Mesodermal cell (in vitro differentiated cells): ENCODE data around the gene OBSL1.

ENCODE experiments used
- H3K27ac ChIP-seq: 2 replicates; pipeline ENCODE4 v1.7.0; 2013; ENCODE audit warnings: mild to moderate bottlenecking, low read depth, low read length, moderate library complexity; ENCODE audit not compliant: severe bottlenecking
- H3K36me3 ChIP-seq: 2 replicates; pipeline ENCODE4 v1.7.1; 2013; ENCODE audit warnings: mild to moderate bottlenecking, low read length, moderate library complexity; ENCODE audit not compliant: control insufficient read depth, insufficient read depth
- H3K4me1 ChIP-seq: one replicate; pipeline ENCODE4 v1.7.1; 2013; ENCODE audit warnings: mild to moderate bottlenecking, low read length; ENCODE audit not compliant: insufficient read depth, control insufficient read depth, poor library complexity, severe bottlenecking
- H3K4me3 ChIP-seq: 2 replicates; pipeline ENCODE4 v1.7.0; 2013; ENCODE audit warnings: low read length, control low read depth, mild to moderate bottlenecking; ENCODE audit not compliant: insufficient read depth, poor library complexity, severe bottlenecking; ENCODE audit errors: extremely low read depth
- H3K9me3 ChIP-seq: 2 replicates; pipeline ENCODE4 v1.7.1; 2013; ENCODE audit warnings: mild to moderate bottlenecking, low read length, moderate library complexity; ENCODE audit not compliant: control insufficient read depth
- WGBS, 2 experiments: methylation state at CpG; one replicate each; pipeline ENCODE4 v1.1.5; 2013; ENCODE audit warnings: missing lambda C conversion rate in 2 of 2; ENCODE audit not compliant: insufficient coverage in 2 of 2; 5-methylcytosine and 5-hydroxymethylcytosine counted together

Gene OBSL1

GRCh38 chr2:219595256-219595655 lies 23.9 kb upstream of the OBSL1 start:
- Histone ChIP-seq H3K27ac (no peak overlapping the region), H3K4me1 (peaks cover 11% of the 10 kb centered on the region), H3K36me3 (no peaks in the 10 kb centered on the region), H3K9me3 (no peaks in the 10 kb centered on the region), H3K4me3 (no peak overlapping the region)
- WGBS, 2 experiments = 77 to 100% methylated on average over 1 of the region's 3 CpGs

DNA sequence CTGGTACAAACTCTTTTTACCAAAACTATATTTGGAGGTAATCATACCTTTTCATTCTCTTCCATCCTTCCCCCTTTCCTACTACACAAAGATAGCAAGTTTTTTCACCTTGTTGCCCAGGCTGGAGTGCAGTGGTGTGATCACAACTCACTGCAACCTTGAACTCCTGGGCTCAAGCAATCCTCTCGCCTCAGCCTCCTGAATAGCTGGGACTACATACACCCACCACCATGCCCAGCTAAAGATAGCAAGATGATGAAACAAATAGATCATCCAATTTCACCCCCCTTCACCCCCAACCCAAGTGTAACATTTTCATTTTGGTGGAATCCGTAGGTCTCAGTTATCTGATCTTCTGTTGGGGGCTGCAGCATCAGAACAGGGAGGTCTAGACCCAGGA lies 21.8 kb upstream of the OBSL1 start:
- Histone ChIP-seq H3K27ac (no peak overlapping the region), H3K4me1 (peaks cover 11% of the 10 kb centered on the region), H3K36me3 (no peaks in the 10 kb centered on the region), H3K4me3 (no peak overlapping the region), H3K9me3 (no peaks in the 10 kb centered on the region)
- 60 to 100% methylated on average over 1 to 2 of the region's 2 CpGs for WGBS, 2 experiments

GRCh38 chr2:219592736-219593135 lies 21.4 kb upstream of the OBSL1 start:
- WGBS, 2 experiments = 80 to 89% methylated on average over 4 to 5 of the region's 6 CpGs
- Histone ChIP-seq H3K27ac (no peak overlapping the region), H3K36me3 (no peaks in the 10 kb centered on the region), H3K4me3 (no peak overlapping the region), H3K4me1 (peaks cover 11% of the 10 kb centered on the region), H3K9me3 (no peaks in the 10 kb centered on the region)

DNA sequence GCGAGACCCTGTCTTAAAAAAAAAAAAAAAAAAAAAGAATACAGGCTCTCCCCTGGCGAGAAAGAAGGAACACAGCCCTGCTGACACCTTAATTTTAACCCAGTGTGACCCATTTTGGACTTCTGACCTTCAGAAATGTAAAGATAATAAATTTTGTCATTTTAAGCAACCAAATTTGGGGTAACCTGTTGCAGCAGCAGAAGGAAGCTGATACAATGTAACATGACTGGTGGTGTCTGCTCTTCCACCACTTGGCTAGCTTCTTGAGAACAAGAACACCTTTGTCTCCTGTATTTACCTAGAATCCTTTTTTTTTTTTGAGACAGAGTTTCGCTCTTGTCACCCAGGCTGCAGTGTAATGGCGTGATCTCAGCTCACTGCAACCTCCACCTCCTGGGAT lies 19.8 kb upstream of the OBSL1 start:
- H3K27ac ChIP-seq = no peak overlapping the region
- 50% methylated on average over 2 of the region's 4 CpGs; no CpG with 5 or more reads in 1 of the 2 experiments for WGBS, 2 experiments

DNA sequence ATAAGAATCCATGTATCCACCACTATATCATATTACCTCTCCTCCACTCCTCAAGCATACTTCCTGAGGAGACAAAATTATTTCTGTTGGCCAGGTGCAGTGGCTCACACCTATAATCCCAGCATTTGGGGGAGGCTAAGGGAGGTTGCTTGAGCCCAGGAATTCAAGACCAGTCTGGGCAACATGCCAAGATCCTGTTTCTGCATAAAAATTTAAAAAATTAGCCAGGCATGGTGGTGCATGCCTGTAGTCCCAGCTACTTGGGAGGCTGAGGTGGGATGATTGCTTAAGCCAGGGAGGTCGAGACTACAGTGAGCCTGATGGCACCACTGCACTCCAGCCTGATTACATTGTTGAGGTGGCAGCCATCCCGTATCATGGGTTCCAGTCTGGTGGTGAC lies 10.0 kb upstream of the OBSL1 start:
- no peaks in the 10 kb centered on the region for H3K36me3 ChIP-seq
- no peaks in the 10 kb centered on the region for H3K9me3 ChIP-seq
- 70 to 83% methylated on average over 1 to 2 of the region's 2 CpGs for WGBS, 2 experiments
- no peak overlapping the region for H3K4me3 ChIP-seq
- H3K27ac ChIP-seq = no peak overlapping the region
- peaks cover 14% of the 10 kb centered on the region for H3K4me1 ChIP-seq

More for the DNA sequence above, 19.8 kb upstream of the OBSL1 start:
- no peaks in the 10 kb centered on the region for H3K36me3 ChIP-seq
- no peak overlapping the region for H3K4me3 ChIP-seq
- no peaks in the 10 kb centered on the region for H3K9me3 ChIP-seq
- H3K4me1 ChIP-seq = peaks cover 1% of the 10 kb centered on the region

DNA sequence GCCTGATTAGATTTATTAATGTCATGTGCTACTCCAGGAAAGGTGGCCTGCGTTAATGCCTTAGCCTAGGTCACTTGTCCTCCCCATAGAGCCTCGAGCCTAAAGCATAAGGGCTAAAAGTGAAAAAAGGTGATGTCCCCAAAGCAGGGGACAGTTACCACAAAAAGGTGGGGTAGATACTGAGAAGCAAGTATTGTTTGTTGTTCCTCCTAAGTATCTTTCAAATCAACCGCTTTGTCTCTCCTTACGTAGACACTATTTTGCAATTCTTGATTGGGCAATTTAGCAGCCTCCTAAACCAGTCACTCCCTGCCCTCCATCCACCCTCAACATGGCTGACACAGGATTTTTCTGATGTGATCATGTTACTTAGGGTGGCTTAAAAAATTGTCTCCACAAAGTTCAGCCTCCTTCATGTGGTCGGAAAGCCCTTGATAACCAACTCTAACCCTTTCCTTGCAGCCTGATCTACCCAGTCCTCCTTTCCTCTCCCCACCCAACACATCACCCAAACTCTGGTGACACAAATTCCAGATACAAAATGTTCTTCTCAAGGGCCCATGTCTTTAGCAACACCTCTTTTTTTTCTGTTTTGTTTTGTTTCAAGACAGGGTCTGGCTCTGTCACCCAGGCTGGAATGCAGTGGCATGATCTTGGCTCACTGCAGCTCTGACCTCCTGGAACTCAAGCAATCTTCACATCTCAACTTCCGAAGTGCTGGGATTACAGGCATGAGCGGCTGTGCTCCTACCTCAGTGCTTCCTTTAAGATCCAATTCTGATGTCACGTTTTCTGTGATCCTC lies 7.7 kb upstream of the OBSL1 start:
- no peaks in the 10 kb centered on the region for H3K9me3 ChIP-seq
- 84 to 89% methylated on average over 4 to 8 of the region's 8 CpGs for WGBS, 2 experiments
- peaks cover 14% of the 10 kb centered on the region for H3K4me1 ChIP-seq
- no peaks in the 10 kb centered on the region for H3K36me3 ChIP-seq
- H3K27ac ChIP-seq = no peak overlapping the region
- H3K4me3 ChIP-seq = no peak overlapping the region

- peaks cover 23% of the 10 kb centered on the region for H3K4me1 ChIP-seq
- H3K36me3 ChIP-seq = no peaks in the 10 kb centered on the region
- 38 to 48% methylated on average over 5 to 11 of the region's 15 CpGs for WGBS, 2 experiments
- no peaks in the 10 kb centered on the region for H3K9me3 ChIP-seq
- no peak overlapping the region for H3K4me3 ChIP-seq
- peak overlapping the region; percentile 49 for H3K27ac ChIP-seq
These were observed 5.4 kb upstream of the OBSL1 start for GRCh38 chr2:219576505-219577388.

GRCh38 chr2:219575566-219576504 lies 4.5 kb upstream of the OBSL1 start:
- no peak overlapping the region for H3K4me3 ChIP-seq
- H3K36me3 ChIP-seq = no peaks in the 10 kb centered on the region
- no peaks in the 10 kb centered on the region for H3K9me3 ChIP-seq
- WGBS, 2 experiments = 91 to 96% methylated on average over 4 to 5 of the region's 6 CpGs
- no peak overlapping the region for H3K27ac ChIP-seq
- peaks cover 25% of the 10 kb centered on the region for H3K4me1 ChIP-seq

GRCh38 chr2:219574484-219575311 lies 3.4 kb upstream of the OBSL1 start:
- Histone ChIP-seq H3K9me3 (no peaks in the 10 kb centered on the region), H3K36me3 (peaks cover 5% of the 10 kb centered on the region), H3K4me3 (no peak overlapping the region), H3K27ac (no peak overlapping the region), H3K4me1 (peaks cover 29% of the 10 kb centered on the region)
- WGBS, 2 experiments = 90 to 94% methylated on average over 20 of the region's 22 CpGs
